Measurements from ENCODE around the gene GRIK2.

The GRIK2 gene

DNA sequence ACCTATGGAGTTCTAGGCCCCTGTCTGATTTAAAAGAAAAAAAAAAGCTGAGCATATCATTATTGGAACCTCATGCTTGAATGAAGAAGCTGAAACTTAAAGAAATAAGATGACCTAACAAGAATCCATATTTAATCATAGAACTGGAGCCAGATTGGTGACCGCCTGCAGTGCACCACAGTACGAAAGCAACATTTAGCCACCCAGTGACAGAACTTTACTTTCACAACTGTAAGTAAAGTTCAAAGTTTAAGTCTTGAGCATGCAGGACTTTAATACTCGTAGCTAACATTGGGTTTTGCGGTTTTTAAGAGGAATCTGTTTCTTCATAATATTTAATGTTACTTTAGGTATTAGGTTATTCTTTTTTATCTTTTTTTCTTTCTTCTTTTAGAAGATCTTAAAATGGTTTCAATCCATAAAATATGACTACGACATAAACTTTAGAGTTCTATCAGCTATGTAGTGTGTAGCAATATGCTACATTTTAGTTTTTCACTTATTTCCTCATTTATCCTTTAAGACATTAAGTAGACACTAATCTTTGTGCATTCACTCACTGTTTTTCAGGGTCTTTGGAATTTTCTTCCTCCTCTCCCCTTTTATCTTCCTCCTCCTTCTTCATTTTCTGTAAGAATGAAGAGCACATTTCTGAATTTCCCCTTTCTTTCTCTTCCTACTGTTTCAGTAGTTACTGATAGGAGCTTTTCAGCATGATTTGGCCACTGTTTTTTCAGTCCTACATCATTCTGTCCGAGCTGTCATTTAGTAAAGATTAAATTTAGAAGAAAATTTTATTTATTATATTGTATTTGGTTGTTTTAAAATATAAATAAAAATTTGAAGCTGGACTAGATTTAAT, 514.1 kb downstream of the GRIK2 start:
- no peak for DNase-seq (ENCODE audit: low spot score)
- TF ChIP-seq, protein P1, sequence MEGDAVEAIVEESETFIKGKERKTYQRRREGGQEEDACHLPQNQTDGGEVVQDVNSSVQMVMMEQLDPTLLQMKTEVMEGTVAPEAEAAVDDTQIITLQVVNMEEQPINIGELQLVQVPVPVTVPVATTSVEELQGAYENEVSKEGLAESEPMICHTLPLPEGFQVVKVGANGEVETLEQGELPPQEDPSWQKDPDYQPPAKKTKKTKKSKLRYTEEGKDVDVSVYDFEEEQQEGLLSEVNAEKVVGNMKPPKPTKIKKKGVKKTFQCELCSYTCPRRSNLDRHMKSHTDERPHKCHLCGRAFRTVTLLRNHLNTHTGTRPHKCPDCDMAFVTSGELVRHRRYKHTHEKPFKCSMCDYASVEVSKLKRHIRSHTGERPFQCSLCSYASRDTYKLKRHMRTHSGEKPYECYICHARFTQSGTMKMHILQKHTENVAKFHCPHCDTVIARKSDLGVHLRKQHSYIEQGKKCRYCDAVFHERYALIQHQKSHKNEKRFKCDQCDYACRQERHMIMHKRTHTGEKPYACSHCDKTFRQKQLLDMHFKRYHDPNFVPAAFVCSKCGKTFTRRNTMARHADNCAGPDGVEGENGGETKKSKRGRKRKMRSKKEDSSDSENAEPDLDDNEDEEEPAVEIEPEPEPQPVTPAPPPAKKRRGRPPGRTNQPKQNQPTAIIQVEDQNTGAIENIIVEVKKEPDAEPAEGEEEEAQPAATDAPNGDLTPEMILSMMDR (IDR thresholded peaks at IDR 0.05; ENCODE audit: extremely low read depth, missing control alignments): no peak

DNA sequence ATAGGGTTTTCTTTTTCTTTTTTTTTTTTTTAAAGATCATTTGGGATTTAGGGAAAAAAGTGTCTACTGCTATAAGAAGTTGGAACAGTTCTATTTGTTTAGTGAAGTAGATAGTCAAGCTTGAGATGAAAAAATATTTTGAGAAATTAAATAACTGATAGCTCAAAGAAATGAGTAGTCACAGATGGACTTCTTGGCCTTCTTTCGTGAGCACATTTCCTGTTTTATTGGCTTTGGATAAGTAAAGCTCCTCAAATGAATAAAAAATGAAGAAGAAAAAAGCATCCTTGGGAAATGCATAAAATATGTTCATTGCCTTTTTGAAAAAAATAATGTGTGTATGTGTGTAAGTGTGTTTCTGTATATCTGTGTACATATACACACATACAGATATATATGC, 515.9 kb downstream of the GRIK2 start:
- DNase-seq (ENCODE audit: low spot score): no peak
- TF ChIP-seq, protein P1 (IDR thresholded peaks at IDR 0.05; ENCODE audit: extremely low read depth, missing control alignments): no peak

DNA sequence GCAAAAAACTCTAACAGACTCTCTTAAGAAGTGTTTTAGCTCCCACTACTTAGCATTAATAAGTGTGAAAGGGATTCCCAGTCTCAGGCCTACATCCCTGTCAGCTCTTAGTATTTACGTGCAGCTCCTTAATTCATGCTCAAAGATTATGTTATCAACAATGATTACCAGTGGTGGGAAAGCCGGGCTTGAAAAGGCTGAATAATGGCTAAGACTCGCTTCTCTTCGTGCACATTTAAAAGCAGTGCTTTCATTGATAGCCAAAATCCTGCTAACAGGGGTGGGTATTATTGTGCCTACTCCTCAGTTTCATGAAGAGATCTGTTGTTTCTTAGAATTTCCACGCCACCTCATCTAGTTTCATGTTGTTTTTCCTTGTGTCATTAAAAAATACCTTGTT, 518.8 kb downstream of the GRIK2 start:
- TF ChIP-seq, protein P1 (IDR thresholded peaks at IDR 0.05; ENCODE audit: extremely low read depth, missing control alignments): no peak
- DNase-seq (ENCODE audit: low spot score): no peak

DNA sequence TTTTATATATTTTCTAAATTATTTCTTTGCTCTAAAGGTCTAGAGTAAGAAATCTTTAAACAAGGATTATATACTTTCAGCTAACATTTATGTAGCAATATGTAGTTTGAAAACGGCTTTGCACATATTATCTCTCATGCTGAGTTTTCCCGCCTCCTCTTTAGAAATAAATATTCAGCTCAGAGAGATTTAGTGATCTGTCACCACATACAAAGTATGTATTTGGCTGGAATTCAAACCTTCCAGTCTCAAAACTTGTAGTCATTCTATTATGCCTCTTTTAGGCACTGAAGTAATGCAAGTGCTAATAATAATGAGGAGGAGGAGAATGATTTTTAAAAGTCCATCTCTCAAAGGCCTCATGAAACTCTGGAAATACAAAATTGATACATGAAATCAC, 525.0 kb downstream of the GRIK2 start:
- no peak for DNase-seq (ENCODE audit: low spot score)
- TF ChIP-seq, protein P1 (IDR thresholded peaks at IDR 0.05; ENCODE audit: extremely low read depth, missing control alignments): no peak

DNA sequence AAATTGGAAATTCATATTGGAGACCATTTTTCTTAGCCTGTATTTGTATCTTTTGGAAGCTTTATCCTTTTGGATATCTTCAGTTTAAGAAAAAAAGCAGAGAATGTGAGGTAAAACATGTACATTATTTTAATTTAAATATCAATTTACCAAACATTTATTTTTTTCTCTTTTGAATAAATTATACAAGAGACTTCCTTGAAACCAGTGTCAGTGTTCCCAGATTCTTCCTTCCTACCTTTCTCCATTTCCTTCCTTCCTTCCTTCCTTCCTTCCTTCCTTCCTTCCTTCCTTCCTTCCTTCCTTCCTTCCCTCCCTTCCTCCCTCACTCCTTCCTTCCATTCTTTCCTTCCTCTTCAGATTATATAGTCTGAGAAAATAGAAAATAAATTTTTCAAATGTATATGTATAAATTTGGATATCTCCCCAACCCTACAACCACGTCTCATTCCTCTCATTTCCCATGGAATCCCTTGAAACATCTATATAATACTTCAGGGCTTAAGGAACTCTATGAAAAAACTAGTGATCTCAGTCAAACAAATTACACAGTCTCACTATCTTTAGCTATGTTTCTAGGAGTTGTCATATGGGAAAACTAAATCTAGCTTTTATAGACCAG, 528.4 kb downstream of the GRIK2 start:
- DNase-seq (ENCODE audit: low spot score): no peak
- TF ChIP-seq, protein P1 (IDR thresholded peaks at IDR 0.05; ENCODE audit: extremely low read depth, missing control alignments): no peak

DNA sequence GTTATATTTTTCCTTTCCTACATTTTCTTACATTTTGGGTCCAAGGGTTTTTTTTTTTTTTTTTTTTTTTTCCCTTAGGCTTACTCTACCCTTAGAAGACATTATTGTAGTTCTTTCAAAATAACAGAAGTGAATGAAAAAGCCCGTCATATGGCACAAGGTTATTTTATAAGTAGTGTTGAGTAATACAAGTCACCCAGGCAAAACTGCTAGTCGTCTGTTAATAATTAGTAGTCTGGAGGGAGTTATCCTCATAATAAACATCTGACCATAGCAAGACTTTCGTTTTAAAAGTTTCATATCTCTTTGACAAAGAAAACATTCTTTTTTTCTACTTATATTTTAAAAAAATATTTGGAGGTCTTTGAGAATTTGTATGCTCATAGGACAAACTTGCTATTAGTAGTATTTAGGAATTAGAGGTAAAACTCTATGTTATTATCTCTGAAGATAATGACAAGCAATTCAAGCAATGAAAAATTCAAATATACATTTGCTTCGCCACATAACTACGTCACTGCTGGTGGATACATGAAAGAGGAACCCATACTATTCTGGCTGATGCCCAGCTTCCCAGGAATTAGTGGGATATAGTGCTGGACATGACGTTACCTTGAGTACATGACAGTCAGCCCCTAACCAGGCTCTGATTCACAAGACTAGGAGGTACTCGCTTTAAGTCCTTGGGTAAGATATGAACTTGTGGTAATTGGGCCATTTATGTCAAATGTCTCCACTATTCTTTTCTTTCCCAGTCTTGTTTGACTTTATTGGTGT, 532.8 kb downstream of the GRIK2 start:
- no peak for DNase-seq (ENCODE audit: low spot score)
- TF ChIP-seq, protein P1 (IDR thresholded peaks at IDR 0.05; ENCODE audit: extremely low read depth, missing control alignments): no peak

DNA sequence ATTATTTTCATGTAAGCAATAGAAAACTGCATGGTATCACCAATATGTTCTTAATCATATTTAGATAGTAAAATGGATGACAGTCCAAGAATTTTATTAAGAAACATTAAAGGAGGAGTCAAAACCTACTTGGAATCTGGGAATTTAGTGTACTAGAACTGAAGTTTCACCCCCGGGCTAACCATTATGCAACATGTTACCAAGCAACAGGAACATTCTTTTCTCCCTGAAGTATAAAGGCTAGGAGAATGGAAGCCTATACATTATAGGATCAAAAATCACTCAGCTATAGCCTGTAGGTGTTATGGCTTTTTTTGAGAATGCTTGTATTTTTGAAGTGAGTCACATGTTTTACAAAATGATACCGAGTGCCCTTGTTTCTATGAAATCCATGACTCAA, 538.3 kb downstream of the GRIK2 start:
- TF ChIP-seq, protein P1 (IDR thresholded peaks at IDR 0.05; ENCODE audit: extremely low read depth, missing control alignments): no peak
- no peak for DNase-seq (ENCODE audit: low spot score)

Data from GM20000 (cell line).